22Rv1 (cell line): ENCODE results near the gene PMP22.

Source experiments
- CTCF ChIP-seq: fragments of 450-650 bp; IDR thresholded peaks from 2 replicates; pipeline ENCODE4 v1.5.1; 2017; ENCODE audit warnings: mild to moderate bottlenecking
- ZFX ChIP-seq: fragments of 450-650 bp; IDR thresholded peaks from 2 replicates; pipeline ENCODE4 v1.6.1; 2017; ENCODE audit warnings: antibody characterized with exemption, borderline replicate concordance

DNA sequence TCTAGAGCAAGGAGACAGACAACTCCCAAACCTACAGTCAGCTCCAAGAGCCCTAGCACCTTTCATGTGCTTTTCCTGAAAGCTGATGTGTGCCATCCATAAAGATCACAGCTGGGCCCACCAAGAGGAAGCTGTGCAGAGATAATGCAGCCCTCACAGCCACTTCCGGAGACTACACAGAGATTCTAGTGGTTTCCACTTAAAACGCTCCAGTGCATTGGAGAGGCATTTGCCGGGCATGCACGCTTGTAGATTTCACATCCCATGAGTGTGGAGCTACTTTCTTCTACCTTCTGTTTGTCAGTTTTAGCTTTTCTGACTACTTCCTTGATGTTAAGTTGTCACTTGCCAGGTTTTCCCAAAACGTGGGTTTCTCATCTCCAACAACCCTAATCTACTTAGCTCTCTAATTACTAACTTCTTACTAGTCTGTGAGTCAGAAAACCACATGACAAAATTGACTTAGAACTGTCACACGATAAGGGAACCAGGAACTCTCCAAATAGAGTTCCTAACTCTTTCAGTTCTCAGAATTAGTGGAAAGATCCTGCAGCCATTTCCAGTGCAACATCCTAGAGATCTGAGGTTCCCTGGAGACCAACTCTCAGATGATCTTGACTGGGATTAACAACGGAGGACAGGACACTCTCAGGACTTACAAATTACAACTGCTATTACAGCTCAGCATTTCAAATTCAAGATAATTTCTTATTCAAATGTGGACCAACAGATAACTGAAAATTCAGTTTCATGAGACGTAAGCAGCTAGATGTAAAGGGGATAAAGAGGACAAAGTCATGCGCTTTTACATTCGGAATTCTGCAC is 28.6 kb downstream of the PMP22 start:
- TF ChIP-seq CTCF: no peak
- no peak for TF ChIP-seq ZFX
